Gastroesophageal sphincter (tissue), 3 donors: ENCODE measurements around the gene ICAM5.

Source experiments
- EP300 ChIP-seq: sonication (generic); formaldehyde crosslinking; IDR thresholded peaks from one replicate; pipeline ENCODE4 v1.6.1; 2017; ENCODE audit warnings: antibody characterized with exemption, mild to moderate bottlenecking
- POLR2A ChIP-seq, 2 donors: fragments of 450-650 bp; IDR thresholded peaks; one replicate each; pipeline ENCODE4 v1.6.1; 2017; ENCODE audit warnings: antibody characterized with exemption in 2 of 2, mild to moderate bottlenecking in 2 of 2, moderate library complexity in 1 of 2
- POLR2AphosphoS5 ChIP-seq: sonication (generic); formaldehyde crosslinking; IDR thresholded peaks from one replicate; pipeline ENCODE4 v1.6.1; 2017; ENCODE audit warnings: antibody characterized with exemption
- TF ChIP-seq, protein P1 (sequence below), 4 experiments: fragments of 200-600 bp in 2 of 4; fragments of 450-650 bp in 2 of 4; sonication (generic) in 1 of 4; IDR thresholded peaks; one replicate each; pipeline ENCODE4 v1.5.1; 2017 to 2019; ENCODE audit warnings: antibody characterized with exemption in 4 of 4, mild to moderate bottlenecking in 2 of 4, moderate library complexity in 2 of 4

DNA sequence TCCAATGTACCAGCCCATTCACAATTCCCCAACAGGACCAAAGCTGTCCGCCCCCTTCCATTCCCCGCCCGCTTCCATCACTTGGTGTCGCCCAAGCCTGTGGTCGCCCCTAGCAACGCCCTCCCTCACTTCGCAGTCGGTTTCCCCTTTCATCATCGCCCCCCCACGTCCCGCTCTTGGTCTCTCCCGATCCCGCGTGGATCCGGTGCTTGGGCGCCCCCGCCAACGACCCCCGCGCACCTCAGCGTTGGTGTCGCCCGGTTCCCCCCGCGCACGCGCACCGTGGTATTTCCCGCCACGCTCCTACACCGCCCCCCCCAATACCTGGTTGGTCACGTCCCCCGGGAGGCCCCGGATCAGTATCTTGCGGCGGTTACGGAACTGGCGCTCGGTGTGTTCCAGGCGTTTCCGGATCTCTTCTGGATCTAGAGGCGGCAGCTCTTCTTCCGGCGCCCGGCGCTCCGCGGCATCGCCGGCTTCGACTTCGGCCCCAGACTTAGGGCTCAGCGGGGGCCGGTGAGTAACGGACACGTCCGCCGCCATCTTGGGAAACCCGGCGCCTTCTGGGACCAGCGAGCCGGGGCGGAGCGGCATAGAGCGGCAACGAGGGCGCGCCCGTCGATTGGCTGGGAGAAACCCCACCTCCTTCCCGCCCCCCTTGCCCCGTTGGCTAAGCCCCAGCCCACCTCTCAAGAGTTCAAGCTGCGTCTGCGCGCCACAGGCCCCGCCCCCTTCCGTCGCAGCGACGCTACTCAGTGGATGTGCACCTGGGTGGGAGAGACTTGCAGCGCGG is 43.4 kb downstream of the ICAM5 start, which contains the start of gene RAVER1:
- TF ChIP-seq, protein P1, sequence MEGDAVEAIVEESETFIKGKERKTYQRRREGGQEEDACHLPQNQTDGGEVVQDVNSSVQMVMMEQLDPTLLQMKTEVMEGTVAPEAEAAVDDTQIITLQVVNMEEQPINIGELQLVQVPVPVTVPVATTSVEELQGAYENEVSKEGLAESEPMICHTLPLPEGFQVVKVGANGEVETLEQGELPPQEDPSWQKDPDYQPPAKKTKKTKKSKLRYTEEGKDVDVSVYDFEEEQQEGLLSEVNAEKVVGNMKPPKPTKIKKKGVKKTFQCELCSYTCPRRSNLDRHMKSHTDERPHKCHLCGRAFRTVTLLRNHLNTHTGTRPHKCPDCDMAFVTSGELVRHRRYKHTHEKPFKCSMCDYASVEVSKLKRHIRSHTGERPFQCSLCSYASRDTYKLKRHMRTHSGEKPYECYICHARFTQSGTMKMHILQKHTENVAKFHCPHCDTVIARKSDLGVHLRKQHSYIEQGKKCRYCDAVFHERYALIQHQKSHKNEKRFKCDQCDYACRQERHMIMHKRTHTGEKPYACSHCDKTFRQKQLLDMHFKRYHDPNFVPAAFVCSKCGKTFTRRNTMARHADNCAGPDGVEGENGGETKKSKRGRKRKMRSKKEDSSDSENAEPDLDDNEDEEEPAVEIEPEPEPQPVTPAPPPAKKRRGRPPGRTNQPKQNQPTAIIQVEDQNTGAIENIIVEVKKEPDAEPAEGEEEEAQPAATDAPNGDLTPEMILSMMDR (IDR thresholded peaks at IDR 0.05), result no peak
- peak; percentile 76 to 81 for TF ChIP-seq POLR2A (IDR thresholded peaks at IDR 0.05)
- peak; percentile 85 for TF ChIP-seq POLR2AphosphoS5
- TF ChIP-seq EP300, result no peak
